HuH-7 (cell line): ENCODE data around the gene AP1S3.
A peak's percentile ranks its signal among the peaks of the same experiment; 100 is the strongest.

Experiments
- DNase-seq: peaks from one replicate; pipeline ENCODE4 v3.0.0; 2011; ENCODE audit warnings: low spot score

The AP1S3 gene

GRCh38 chr2:223760838-223761502 is 76.4 kb downstream of the AP1S3 start:
- DNase-seq = no peak

GRCh38 chr2:223759569-223760430 is 77.6 kb downstream of the AP1S3 start:
- DNase-seq = no peak

- no peak for DNase-seq
Observed at GRCh38 chr2:223758131-223758840, 79.1 kb downstream of the AP1S3 start.

GRCh38 chr2:223753940-223754339 is 83.4 kb downstream of the AP1S3 start:
- no peak for DNase-seq

- no peak for DNase-seq
Observed at GRCh38 chr2:223751012-223751411, 86.4 kb downstream of the AP1S3 start.

- DNase-seq = no peak
Observed at GRCh38 chr2:223747392-223748042, 89.9 kb downstream of the AP1S3 start.

- DNase-seq = no peak
Observed at GRCh38 chr2:223746611-223747010, 90.8 kb downstream of the AP1S3 start.

- DNase-seq = no peak
Observed at GRCh38 chr2:223744580-223744979, 92.8 kb downstream of the AP1S3 start.

GRCh38 chr2:223740679-223741078 is 96.7 kb downstream of the AP1S3 start:
- no peak for DNase-seq

- DNase-seq = no peak
Observed at GRCh38 chr2:223737207-223737606, 100.2 kb downstream of the AP1S3 start.

- DNase-seq = no peak
Observed at GRCh38 chr2:223736488-223736887, 100.9 kb downstream of the AP1S3 start.

GRCh38 chr2:223735659-223736244 is 101.6 kb downstream of the AP1S3 start:
- DNase-seq = no peak

- no peak for DNase-seq
Observed at GRCh38 chr2:223735035-223735640, 102.2 kb downstream of the AP1S3 start.

GRCh38 chr2:223734346-223734745 is 103.0 kb downstream of the AP1S3 start:
- DNase-seq = no peak

GRCh38 chr2:223732346-223732745 is 105.0 kb downstream of the AP1S3 start:
- DNase-seq = no peak

GRCh38 chr2:223731503-223731902 is 105.9 kb downstream of the AP1S3 start:
- no peak for DNase-seq

GRCh38 chr2:223729781-223730180 is 107.6 kb downstream of the AP1S3 start:
- no peak for DNase-seq

GRCh38 chr2:223727562-223727961 is 109.8 kb downstream of the AP1S3 start:
- DNase-seq = peak; percentile 28

GRCh38 chr2:223725986-223726970 is 111.1 kb downstream of the AP1S3 start:
- no peak for DNase-seq

GRCh38 chr2:223725494-223725893 is 111.9 kb downstream of the AP1S3 start:
- DNase-seq = peak; percentile 22
